HCT116 (cell line): Measurements from ENCODE around the gene UGT1A7. TPM values are rescaled to one million over a fixed set of nuclear protein-coding genes. Genes with fewer than 3 reads are reported as not detected.

Source experiments
- ATAC-seq: fragments of 200-7000 bp; cut with Tn5 transposase; 2 replicates; pipeline ENCODE4 v1.9.1; 2020; ENCODE audit warnings: mild to moderate bottlenecking, moderate library complexity
- BruUV-seq: library from RNA; stranded (reverse); fragments of 400-500 nt; replicated peaks from 2 replicates; lab custom pipeline; 2021; lab: Mats Ljungman, UMichigan
- CTCF ChIA-PET: fragments of 300-600 bp; sonication (Branson Sonifier 250); formaldehyde crosslinking; loops from one replicate; lab custom pipeline; 2021; ENCODE audit warnings: antibody characterized with exemption; lab: Charles Lee
- POLR2A ChIA-PET: fragments of 300-600, 350-600 bp; sonication (Branson Sonifier 250); formaldehyde crosslinking; loops from one replicate; lab custom pipeline; 2021; ENCODE audit warnings: antibody characterized with exemption; lab: Charles Lee
- RAD21 ChIA-PET, 2 experiments: fragments of 300-600 bp; sonication (Branson Sonifier 250); formaldehyde crosslinking; loops; one replicate each; lab custom pipeline; 2023; ENCODE audit warnings: low total read pairs in 2 of 2; ENCODE audit not compliant: uncharacterized antibody in 2 of 2, unreplicated experiment in 2 of 2, low non-redundant PET in 1 of 2; lab: Charles Lee
- DNase-seq: peaks from one replicate; pipeline ENCODE4 v3.0.0-alpha.2; 2010; ENCODE audit warnings: low read depth, low spot score
- H2AFZ ChIP-seq: fragments of 200-600 bp; shearing (Covaris generic), sonication (generic); 2 replicates; pipeline ENCODE4 v1.6.1; 2017; ENCODE audit warnings: low read depth, mixed run types, mixed read lengths, antibody characterized with exemption, low read length; ENCODE audit not compliant: poor library complexity, severe bottlenecking
- H3K27ac ChIP-seq: 2 replicates; pipeline ENCODE4 v1.5.1; 2012; ENCODE audit warnings: low read depth, low read length
- H3K27me3 ChIP-seq: fragments of 200-600 bp; sonication (generic); 2 replicates; pipeline ENCODE4 v1.6.1; 2016; ENCODE audit warnings: mixed run types, low read length, mixed read lengths; ENCODE audit not compliant: insufficient read depth
- H3K36me3 ChIP-seq, 2 experiments: fragments of 200-500 bp in 1 of 2; fragments of 200-600 bp in 1 of 2; sonication (Bioruptor generic) in 1 of 2; sonication (generic) in 1 of 2; 2 replicates each; pipeline versions ENCODE4 v1.5.1 to v1.6.1; 2014 to 2016; ENCODE audit warnings: low read length in 2 of 2, inconsistent platforms in 1 of 2, mixed read lengths in 1 of 2, mixed run types in 1 of 2; ENCODE audit not compliant: insufficient read depth in 2 of 2, control insufficient read depth in 1 of 2
- H3K4me1 ChIP-seq, 2 experiments: fragments of 200-600 bp in 1 of 2; sonication (generic) in 1 of 2; 2 replicates each; pipeline versions ENCODE4 v1.5.1 to v1.6.1; 2012 to 2017; ENCODE audit warnings: low read length in 2 of 2, inconsistent platforms in 1 of 2, mild to moderate bottlenecking in 1 of 2, mixed read lengths in 1 of 2, mixed run types in 1 of 2, moderate library complexity in 1 of 2; ENCODE audit not compliant: insufficient read depth in 2 of 2, control insufficient read depth in 1 of 2
- H3K4me2 ChIP-seq: fragments of 200-600 bp; sonication (generic); 2 replicates; pipeline ENCODE4 v1.6.1; 2017; ENCODE audit warnings: mixed run types, low read length, mixed read lengths
- H3K4me3 ChIP-seq, 2 experiments: fragments of 200-600 bp in 1 of 2; sonication (generic) in 1 of 2; replicated peaks in 1 of 2; 2 replicates each; pipeline ENCODE4 v1.5.1; 2011 to 2016; ENCODE audit warnings: low read length in 2 of 2, control low read depth in 1 of 2, low read depth in 1 of 2, mild to moderate bottlenecking in 1 of 2, mixed read lengths in 1 of 2, mixed run types in 1 of 2
- H3K79me2 ChIP-seq: fragments of 200-600 bp; sonication (generic); 2 replicates; pipeline ENCODE4 v1.6.1; 2017; ENCODE audit warnings: mild to moderate bottlenecking, mixed run types, low read length, moderate library complexity, mixed read lengths; ENCODE audit not compliant: insufficient read depth
- H3K9ac ChIP-seq: fragments of 200-600 bp; sonication (generic); 2 replicates; pipeline ENCODE4 v1.6.1; 2016; ENCODE audit warnings: low read length, mixed read lengths
- H3K9me2 ChIP-seq: fragments of 200-600 bp; sonication (generic), shearing (Covaris generic); 2 replicates; pipeline ENCODE4 v1.6.1; 2017; ENCODE audit warnings: mixed run types, mild to moderate bottlenecking, moderate library complexity; ENCODE audit not compliant: insufficient read depth
- H3K9me3 ChIP-seq, 2 experiments: fragments of 200-500 bp in 1 of 2; fragments of 200-600 bp in 1 of 2; sonication (Bioruptor generic) in 1 of 2; sonication (generic) in 1 of 2; 2 replicates each; pipeline ENCODE4 v1.6.1; 2014 to 2017; ENCODE audit warnings: low read length in 2 of 2, mixed read lengths in 2 of 2, inconsistent platforms in 1 of 2, low read depth in 1 of 2, mild to moderate bottlenecking in 1 of 2, mixed run types in 1 of 2, moderate library complexity in 1 of 2; ENCODE audit not compliant: control insufficient read depth in 1 of 2, insufficient read depth in 1 of 2
- H4K20me1 ChIP-seq: fragments of 200-600 bp; sonication (generic), shearing (Covaris generic); 2 replicates; pipeline ENCODE4 v1.6.1; 2017; ENCODE audit warnings: mixed run types, mild to moderate bottlenecking, moderate library complexity; ENCODE audit not compliant: insufficient read depth
- ATF3 ChIP-seq: IDR thresholded peaks from 2 replicates; pipeline ENCODE4 v1.6.1; 2012
- CBX3 ChIP-seq: IDR thresholded peaks from 2 replicates; pipeline ENCODE4 v1.6.1; 2012; ENCODE audit warnings: low read depth
- CEBPB ChIP-seq: IDR thresholded peaks from 2 replicates; pipeline ENCODE4 v1.6.1; 2012; ENCODE audit warnings: low read depth
- CTCF ChIP-seq, 3 experiments: fragments of 200-600 bp in 1 of 3; sonication (generic) in 1 of 3; IDR thresholded peaks in 2 of 3; conservative IDR thresholded peaks in 1 of 3; 2 replicates each; pipeline ENCODE4 v1.5.1; 2012 to 2017; ENCODE audit warnings: low read depth in 2 of 3, low read length in 2 of 3, antibody characterized with exemption in 1 of 3, borderline replicate concordance in 1 of 3, control low read depth in 1 of 3, mild to moderate bottlenecking in 1 of 3, mixed read lengths in 1 of 3, mixed run types in 1 of 3, moderate library complexity in 1 of 3; ENCODE audit not compliant: insufficient read depth in 1 of 3
- EGR1 ChIP-seq: IDR thresholded peaks from 2 replicates; pipeline ENCODE4 v1.6.1; 2012; ENCODE audit warnings: low read depth
- ELF1 ChIP-seq: IDR thresholded peaks from 2 replicates; pipeline ENCODE4 v1.6.1; 2012; ENCODE audit warnings: low read depth, borderline replicate concordance
- EZH2phosphoT487 ChIP-seq: fragments of 200-600 bp; IDR thresholded peaks from 2 replicates; pipeline ENCODE4 v1.6.1; 2018; ENCODE audit warnings: antibody characterized with exemption, borderline replicate concordance
- MAX ChIP-seq: IDR thresholded peaks from 2 replicates; pipeline ENCODE4 v1.6.1; 2012
- POLR2AphosphoS5 ChIP-seq: IDR thresholded peaks from 2 replicates; pipeline ENCODE4 v1.6.1; 2011; ENCODE audit warnings: mild to moderate bottlenecking, low read depth, low read length, moderate library complexity
- RAD21 ChIP-seq: IDR thresholded peaks from 2 replicates; pipeline ENCODE4 v1.6.1; 2012; ENCODE audit warnings: low read depth, mild to moderate bottlenecking
- REST ChIP-seq: IDR thresholded peaks from 2 replicates; pipeline ENCODE4 v1.6.1; 2012; ENCODE audit warnings: low read depth
- SRF ChIP-seq: IDR thresholded peaks from 2 replicates; pipeline ENCODE4 v1.6.1; 2012; ENCODE audit warnings: low read depth
- ZNF274 ChIP-seq: fragments of 200-500 bp; sonication (Bioruptor generic); IDR thresholded peaks from 2 replicates; pipeline ENCODE4 v1.6.1; 2014; ENCODE audit warnings: mild to moderate bottlenecking, low read depth, low read length, inconsistent platforms
- intact Hi-C: fragments of 100-400 bp; cut with micrococcal nuclease; formaldehyde crosslinking; loops from 2 replicates; pipeline ENCODE4 v1.10.0; 2022
- total RNA-seq: library from RNA; stranded (reverse); gene quantifications from one replicate; pipeline ENCODE4 v1.2.1, GENCODE V29; 2021; ENCODE audit not compliant: unreplicated experiment

Gene UGT1A7
- total RNA-seq, 1 experiment from 2014 or later: not detected

- BruUV-seq: no TSS peak
- intact Hi-C loops: no loop called here
- no peak overlapping the region for H3K4me2 ChIP-seq
- ChIA-PET POLR2A (no interaction called here), CTCF (no interaction called here), RAD21 (no interaction called here)
- no peak overlapping the region for H3K4me3 ChIP-seq
- H3K4me1 ChIP-seq: no peaks in the 10 kb centered on the region
- no peak overlapping the region for H3K27ac ChIP-seq
- no peaks in the 10 kb centered on the region for H3K36me3 ChIP-seq
- no peaks in the 10 kb centered on the region for H3K9me2 ChIP-seq
- DNase-seq (no peak), ATAC-seq (no peak)
- no peaks in the 10 kb centered on the region for H3K79me2 ChIP-seq
- TF ChIP-seq ATF3 (no peak), REST (no peak), POLR2AphosphoS5 (no peak)
- peaks cover 7% of the 10 kb centered on the region; the same call in 1 of the 2 replicates for H3K27me3 ChIP-seq
- H3K9ac ChIP-seq: no peak overlapping the region
- no peaks in the 10 kb centered on the region for H4K20me1 ChIP-seq
- H2AFZ ChIP-seq: no peak overlapping the region
- no peaks in the 10 kb centered on the region for H3K9me3 ChIP-seq
These were observed 25.3 kb upstream of the UGT1A7 start for GRCh38 chr2:233656443-233656842.

- CTCF ChIA-PET: no interaction called here
- no peak for ATAC-seq
- intact Hi-C loops: no loop called here
- no peaks in the 10 kb centered on the region for H3K36me3 ChIP-seq
- TF ChIP-seq RAD21 (no peak), EGR1 (no peak), ELF1 (no peak), CBX3 (no peak), EZH2phosphoT487 (no peak), POLR2AphosphoS5 (no peak), CEBPB (no peak), SRF (no peak), MAX (no peak), ZNF274 (no peak), CTCF (IDR thresholded peaks at IDR 0.05 in 2 of 3, conservative IDR thresholded peaks at IDR 0.05 in 1 of 3; ENCODE audit: borderline replicate concordance in 1 of 3, insufficient read depth in 1 of 3, low read depth in 2 of 3, low read length in 2 of 3) (no peak)
- TF ChIP-seq, all 23 proteins: peak for 0
- H3K4me1 ChIP-seq: no peaks in the 10 kb centered on the region
- no peaks in the 10 kb centered on the region for H4K20me1 ChIP-seq
- ChIA-PET POLR2A (no interaction called here), RAD21 (no interaction called here)
- H3K79me2 ChIP-seq: no peaks in the 10 kb centered on the region
- no peak overlapping the region for H2AFZ ChIP-seq
- H3K9me3 ChIP-seq: no peaks in the 10 kb centered on the region
- no peak for DNase-seq
- BruUV-seq: no TSS peak
- no peak overlapping the region for H3K9ac ChIP-seq
- no peak overlapping the region for H3K27ac ChIP-seq
- no peaks in the 10 kb centered on the region for H3K9me2 ChIP-seq
- H3K4me3 ChIP-seq: no peak overlapping the region
- H3K27me3 ChIP-seq: peaks cover 7% of the 10 kb centered on the region; the same call in 1 of the 2 replicates
- no peak overlapping the region for H3K4me2 ChIP-seq
These were observed 23.1 kb upstream of the UGT1A7 start for GRCh38 chr2:233658610-233659009.
